CD4-positive, alpha-beta T cell (primary cell): ENCODE data around the gene VTI1A. TPM values are rescaled to one million over a fixed set of nuclear protein-coding genes. Genes with fewer than 3 reads are reported as not detected.

Source experiments
- ATAC-seq: fragments of 200-7000 bp; cut with Tn5 transposase; one replicate; pipeline ENCODE4 v1.10.0; 2022; ENCODE audit warnings: mild to moderate bottlenecking; ENCODE audit not compliant: poor library complexity
- CTCF ChIA-PET: fragments of 350-600 bp; sonication (Branson Sonifier 250); formaldehyde crosslinking; loops from one replicate; lab custom pipeline; 2021; ENCODE audit warnings: antibody characterized with exemption, inconsistent platforms; lab: Charles Lee
- POLR2A ChIA-PET: fragments of 350-600 bp; sonication (Branson Sonifier 250); formaldehyde crosslinking; loops from one replicate; lab custom pipeline; 2021; ENCODE audit warnings: antibody characterized with exemption, inconsistent platforms; lab: Charles Lee
- DNase-seq, 14 experiments: peaks; one replicate each; pipeline ENCODE4 v3.0.0-alpha.2; 2013 to 2020; ENCODE audit warnings: mixed read lengths in 2 of 14
- H3K27ac ChIP-seq, 2 donors: one replicate each; pipeline versions ENCODE4 v1.5.1 to v1.7.0; 2013; ENCODE audit warnings: low read length in 2 of 2, low read depth in 1 of 2, mild to moderate bottlenecking in 1 of 2
- H3K27me3 ChIP-seq, 2 experiments: 1 replicate in 1 of 2; 2 replicates in 1 of 2; pipeline versions ENCODE4 v1.6.1 to v1.7.0; 2013; ENCODE audit warnings: low read length in 2 of 2, control low read depth in 1 of 2, mild to moderate bottlenecking in 1 of 2, moderate library complexity in 1 of 2; ENCODE audit not compliant: insufficient read depth in 2 of 2, control insufficient read depth in 1 of 2
- H3K36me3 ChIP-seq: one replicate; pipeline ENCODE4 v1.6.1; 2013; ENCODE audit warnings: low read length, control low read depth; ENCODE audit not compliant: insufficient read depth
- H3K4me1 ChIP-seq: one replicate; pipeline ENCODE4 v1.6.1; 2013; ENCODE audit warnings: low read length, control low read depth; ENCODE audit not compliant: insufficient read depth
- H3K4me3 ChIP-seq: one replicate; pipeline ENCODE4 v1.5.1; 2013; ENCODE audit warnings: mild to moderate bottlenecking, low read length, moderate library complexity
- H3K9me3 ChIP-seq, 2 experiments: 1 replicate in 1 of 2; 2 replicates in 1 of 2; pipeline versions ENCODE4 v1.6.1 to v1.7.0; 2013; ENCODE audit warnings: low read length in 2 of 2, mild to moderate bottlenecking in 2 of 2, control low read depth in 1 of 2, moderate library complexity in 1 of 2; ENCODE audit not compliant: control insufficient read depth in 1 of 2, insufficient read depth in 1 of 2
- H3K27ac Mint-ChIP-seq: one replicate; pipeline ENCODE4 v1.8.0; 2020; ENCODE audit warnings: mixed read lengths
- H3K27me3 Mint-ChIP-seq: one replicate; pipeline ENCODE4 v1.8.0; 2021; ENCODE audit warnings: mixed read lengths
- H3K36me3 Mint-ChIP-seq: one replicate; pipeline ENCODE4 v1.8.0; 2021; ENCODE audit warnings: low read depth, mixed read lengths
- H3K4me1 Mint-ChIP-seq: one replicate; pipeline ENCODE4 v1.8.0; 2021; ENCODE audit warnings: low read depth, mixed read lengths
- H3K4me3 Mint-ChIP-seq: one replicate; pipeline ENCODE4 v1.8.0; 2020; ENCODE audit warnings: mild to moderate bottlenecking, mixed read lengths
- H3K9me3 Mint-ChIP-seq: one replicate; pipeline ENCODE4 v1.8.0; 2020; ENCODE audit warnings: mixed read lengths
- intact Hi-C, 2 experiments: fragments of 100-400 bp; cut with DNase I in 1 of 2; cut with micrococcal nuclease in 1 of 2; formaldehyde crosslinking; loops; one replicate each; pipeline versions ENCODE4 v1.15.1 to v1.9.0; 2023 to 2025; cut with DNase I, micrococcal nuclease
- total RNA-seq, 174 experiments: library from RNA in 2 of 174; stranded (reverse) in 2 of 174; gene quantifications; one replicate each; pipeline ENCODE4 v1.2.3 and lab custom pipeline; 2021 to 2026
- TF ChIP-seq, protein P1 (sequence below): fragments of 200-600 bp; IDR thresholded peaks from one replicate; pipeline ENCODE4 v1.8.0; 2022; ENCODE audit warnings: antibody characterized with exemption, mild to moderate bottlenecking

Gene VTI1A
- total RNA-seq, 2 experiments from 2014 or later = 54.5 to 56.5 TPM

DNA sequence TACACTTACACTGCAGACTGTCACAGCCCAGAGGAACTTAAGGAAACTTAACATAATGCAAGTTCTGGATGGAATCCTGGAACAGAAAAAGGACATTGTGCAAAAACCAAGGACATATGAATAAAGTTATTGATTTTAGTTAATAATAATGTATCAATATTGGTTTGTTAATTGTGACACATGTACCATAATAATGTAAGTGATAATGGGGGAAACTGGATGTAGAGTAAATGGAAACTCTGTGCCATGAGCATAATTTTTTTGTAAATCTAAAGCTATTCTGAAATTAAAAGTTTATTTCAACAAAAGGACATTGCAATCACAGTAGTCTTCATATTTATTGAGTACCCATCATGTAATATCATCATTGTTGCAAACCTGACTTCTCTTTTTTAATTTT lies 107.2 kb downstream of the VTI1A start:
- H3K9me3 Mint-ChIP-seq = no peaks in the 10 kb centered on the region
- TF ChIP-seq, protein P1, sequence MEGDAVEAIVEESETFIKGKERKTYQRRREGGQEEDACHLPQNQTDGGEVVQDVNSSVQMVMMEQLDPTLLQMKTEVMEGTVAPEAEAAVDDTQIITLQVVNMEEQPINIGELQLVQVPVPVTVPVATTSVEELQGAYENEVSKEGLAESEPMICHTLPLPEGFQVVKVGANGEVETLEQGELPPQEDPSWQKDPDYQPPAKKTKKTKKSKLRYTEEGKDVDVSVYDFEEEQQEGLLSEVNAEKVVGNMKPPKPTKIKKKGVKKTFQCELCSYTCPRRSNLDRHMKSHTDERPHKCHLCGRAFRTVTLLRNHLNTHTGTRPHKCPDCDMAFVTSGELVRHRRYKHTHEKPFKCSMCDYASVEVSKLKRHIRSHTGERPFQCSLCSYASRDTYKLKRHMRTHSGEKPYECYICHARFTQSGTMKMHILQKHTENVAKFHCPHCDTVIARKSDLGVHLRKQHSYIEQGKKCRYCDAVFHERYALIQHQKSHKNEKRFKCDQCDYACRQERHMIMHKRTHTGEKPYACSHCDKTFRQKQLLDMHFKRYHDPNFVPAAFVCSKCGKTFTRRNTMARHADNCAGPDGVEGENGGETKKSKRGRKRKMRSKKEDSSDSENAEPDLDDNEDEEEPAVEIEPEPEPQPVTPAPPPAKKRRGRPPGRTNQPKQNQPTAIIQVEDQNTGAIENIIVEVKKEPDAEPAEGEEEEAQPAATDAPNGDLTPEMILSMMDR = no peak
- POLR2A ChIA-PET = no interaction called here
- H3K27ac Mint-ChIP-seq = no peak overlapping the region
- peaks cover 19% of the 10 kb centered on the region for H3K4me1 Mint-ChIP-seq
- no peak overlapping the region for H3K27ac ChIP-seq
- no peaks in the 10 kb centered on the region for H3K9me3 ChIP-seq
- no peaks in the 10 kb centered on the region for H3K27me3 Mint-ChIP-seq
- no peak for ATAC-seq
- intact Hi-C loops = no loop called here
- no peaks in the 10 kb centered on the region for H3K36me3 ChIP-seq
- H3K36me3 Mint-ChIP-seq = peaks cover 12% of the 10 kb centered on the region
- DNase-seq = no peak
- H3K4me1 ChIP-seq = no peaks in the 10 kb centered on the region
- CTCF ChIA-PET = no interaction called here
- H3K27me3 ChIP-seq = no peaks in the 10 kb centered on the region
- H3K4me3 Mint-ChIP-seq = no peak overlapping the region
- no peak overlapping the region for H3K4me3 ChIP-seq

DNA sequence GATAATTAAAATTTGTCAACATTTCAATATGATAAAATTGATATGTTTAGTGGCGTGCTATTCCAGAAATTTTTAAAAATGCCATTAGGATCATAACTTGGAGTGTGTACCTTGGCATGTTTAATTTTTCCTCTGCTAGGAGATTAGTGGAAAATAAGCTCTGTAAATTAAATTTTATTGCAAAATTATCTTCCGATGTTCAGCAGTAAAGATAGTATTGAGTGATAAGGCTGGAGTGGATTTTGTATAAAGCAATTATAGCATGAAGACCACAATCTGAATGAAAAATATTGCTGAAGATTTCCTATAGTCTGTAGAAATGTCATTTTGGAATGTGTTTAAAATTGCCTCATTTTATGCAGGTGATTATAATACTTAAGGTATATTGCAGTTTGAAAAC lies 110.2 kb downstream of the VTI1A start:
- H3K4me3 Mint-ChIP-seq = no peak overlapping the region
- H3K27ac Mint-ChIP-seq = no peak overlapping the region
- POLR2A ChIA-PET = no interaction called here
- intact Hi-C loops = no loop called here
- H3K27me3 Mint-ChIP-seq = no peaks in the 10 kb centered on the region
- H3K9me3 ChIP-seq = no peaks in the 10 kb centered on the region
- ATAC-seq = no peak
- no peak overlapping the region for H3K27ac ChIP-seq
- no peaks in the 10 kb centered on the region for H3K9me3 Mint-ChIP-seq
- H3K4me3 ChIP-seq = no peak overlapping the region
- no peaks in the 10 kb centered on the region for H3K27me3 ChIP-seq
- H3K36me3 ChIP-seq = no peaks in the 10 kb centered on the region
- no peaks in the 10 kb centered on the region for H3K4me1 ChIP-seq
- H3K36me3 Mint-ChIP-seq = peaks cover 9% of the 10 kb centered on the region
- peaks cover 24% of the 10 kb centered on the region for H3K4me1 Mint-ChIP-seq
- TF ChIP-seq, protein P1 = no peak
- DNase-seq = no peak
- CTCF ChIA-PET = no interaction called here

- CTCF ChIA-PET = no interaction called here
- ATAC-seq (no peak), DNase-seq (no peak)
- no peaks in the 10 kb centered on the region for H3K9me3 Mint-ChIP-seq
- peaks cover 24% of the 10 kb centered on the region for H3K4me1 Mint-ChIP-seq
- H3K36me3 Mint-ChIP-seq = no peaks in the 10 kb centered on the region
- Histone ChIP-seq H3K4me3 (no peak overlapping the region), H3K27ac (no peak overlapping the region), H3K27me3 (no peaks in the 10 kb centered on the region), H3K4me1 (no peaks in the 10 kb centered on the region), H3K36me3 (no peaks in the 10 kb centered on the region), H3K9me3 (no peaks in the 10 kb centered on the region)
- no peak overlapping the region for H3K4me3 Mint-ChIP-seq
- intact Hi-C loops = no loop called here
- POLR2A ChIA-PET = no interaction called here
- H3K27ac Mint-ChIP-seq = no peak overlapping the region
- H3K27me3 Mint-ChIP-seq = no peaks in the 10 kb centered on the region
- TF ChIP-seq, protein P1 = no peak
Observed at GRCh38 chr10:112558476-112559142, 111.6 kb downstream of the VTI1A start.
